Fibroblast of villous mesenchyme (primary cell): ENCODE results near the gene GPR32. TPM values are rescaled to one million over a fixed set of nuclear protein-coding genes. Genes with fewer than 3 reads are reported as not detected.

ENCODE experiments used
- DNase-seq: peaks from one replicate; pipeline ENCODE4 v3.0.0-alpha.2; 2010; ENCODE audit warnings: low read depth
- H3K4me3 ChIP-seq: 2 replicates; pipeline ENCODE4 v1.5.1; 2011; ENCODE audit warnings: low read depth, mild to moderate bottlenecking, low read length
- total RNA-seq: library from RNA; depleted of rRNA; stranded (reverse); fragments of >200 nt; gene quantifications from 2 replicates; pipeline ENCODE4 v1.2.3, GENCODE V29; 2012
- TF ChIP-seq, protein P1 (sequence below): IDR thresholded peaks from 2 replicates; pipeline ENCODE4 v1.5.1; 2012; ENCODE audit warnings: low read depth, mild to moderate bottlenecking, low read length; ENCODE audit not compliant: insufficient read depth

GPR32 gene
- total RNA-seq, 1 donor: not detected

- TF ChIP-seq, protein P1, sequence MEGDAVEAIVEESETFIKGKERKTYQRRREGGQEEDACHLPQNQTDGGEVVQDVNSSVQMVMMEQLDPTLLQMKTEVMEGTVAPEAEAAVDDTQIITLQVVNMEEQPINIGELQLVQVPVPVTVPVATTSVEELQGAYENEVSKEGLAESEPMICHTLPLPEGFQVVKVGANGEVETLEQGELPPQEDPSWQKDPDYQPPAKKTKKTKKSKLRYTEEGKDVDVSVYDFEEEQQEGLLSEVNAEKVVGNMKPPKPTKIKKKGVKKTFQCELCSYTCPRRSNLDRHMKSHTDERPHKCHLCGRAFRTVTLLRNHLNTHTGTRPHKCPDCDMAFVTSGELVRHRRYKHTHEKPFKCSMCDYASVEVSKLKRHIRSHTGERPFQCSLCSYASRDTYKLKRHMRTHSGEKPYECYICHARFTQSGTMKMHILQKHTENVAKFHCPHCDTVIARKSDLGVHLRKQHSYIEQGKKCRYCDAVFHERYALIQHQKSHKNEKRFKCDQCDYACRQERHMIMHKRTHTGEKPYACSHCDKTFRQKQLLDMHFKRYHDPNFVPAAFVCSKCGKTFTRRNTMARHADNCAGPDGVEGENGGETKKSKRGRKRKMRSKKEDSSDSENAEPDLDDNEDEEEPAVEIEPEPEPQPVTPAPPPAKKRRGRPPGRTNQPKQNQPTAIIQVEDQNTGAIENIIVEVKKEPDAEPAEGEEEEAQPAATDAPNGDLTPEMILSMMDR: no peak
- DNase-seq: peak; percentile 6
- H3K4me3 ChIP-seq: no peak overlapping the region
Observed at GRCh38 chr19:50790922-50791467, 20.7 kb downstream of the GPR32 start.

- no peak for DNase-seq
- H3K4me3 ChIP-seq: no peak overlapping the region
- TF ChIP-seq, protein P1: no peak
Observed at GRCh38 chr19:50791594-50792271, 21.5 kb downstream of the GPR32 start.

- no peak for DNase-seq
- H3K4me3 ChIP-seq: no peak overlapping the region
- TF ChIP-seq, protein P1: no peak
Observed at GRCh38 chr19:50792272-50793250, 22.3 kb downstream of the GPR32 start.

DNA sequence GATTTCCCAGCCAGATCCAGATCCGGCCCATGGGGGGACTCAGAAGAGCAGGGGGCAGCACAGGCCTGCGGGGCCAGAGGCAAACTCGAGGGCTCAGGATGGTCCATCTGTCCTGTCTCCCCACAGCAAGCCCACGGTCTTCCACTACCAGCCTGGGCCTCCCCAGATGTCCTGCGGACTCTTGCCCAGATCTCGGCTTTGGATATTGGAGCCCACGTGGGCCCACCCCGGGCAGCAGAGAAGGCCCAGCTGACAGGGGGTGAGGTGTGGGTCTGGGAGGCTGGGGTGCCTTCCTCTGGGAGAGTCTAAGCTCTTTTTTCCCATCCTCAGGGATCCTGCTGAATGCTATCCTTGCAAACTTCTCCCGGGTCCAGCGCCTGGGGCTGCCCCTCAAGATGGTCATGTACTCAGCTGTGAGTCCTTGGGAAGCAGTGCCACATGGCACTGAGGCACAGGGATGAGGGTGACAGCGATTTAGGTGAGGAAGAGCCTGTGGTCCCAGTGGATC is 23.3 kb downstream of the GPR32 start:
- no peak overlapping the region for H3K4me3 ChIP-seq
- DNase-seq: no peak
- TF ChIP-seq, protein P1: no peak

- DNase-seq: no peak
- no peak overlapping the region for H3K4me3 ChIP-seq
- TF ChIP-seq, protein P1: no peak
Observed at GRCh38 chr19:50794074-50794875, 24.0 kb downstream of the GPR32 start.
